CD4-positive, alpha-beta T cell treated with Interleukin-4 for 1 hour (primary cell): ENCODE measurements around the gene INO80E.
"Not testable (repeated sequence)": the region's sequence is repeated elsewhere in the genome, so short reads cannot be mapped to it uniquely, and the experiment has no call there.

Experiments
- DNase-seq, 2 donors: peaks; one replicate each; pipeline ENCODE4 v3.0.0-alpha.2; 2020 to 2022

INO80E gene

DNA sequence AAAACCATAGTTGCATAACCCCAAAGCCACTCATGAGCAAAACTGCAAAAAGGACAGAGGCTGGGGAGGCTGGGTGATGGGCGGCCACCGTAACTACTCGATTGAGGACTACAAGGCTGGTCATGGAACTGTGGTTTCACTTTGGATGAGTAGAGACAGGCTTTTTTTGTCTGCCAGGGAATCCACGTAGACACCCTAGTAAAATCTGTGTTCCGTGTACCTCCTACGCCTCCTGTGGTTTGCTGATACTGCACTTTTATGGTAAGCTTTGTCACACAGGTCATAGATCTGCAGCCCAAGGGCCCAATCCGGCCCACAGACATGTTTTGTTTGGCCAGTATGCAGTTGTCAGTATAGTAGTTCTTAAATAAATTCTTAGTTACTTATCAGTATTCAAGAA, 37.2 kb downstream of the INO80E start:
- no peak for DNase-seq

DNA sequence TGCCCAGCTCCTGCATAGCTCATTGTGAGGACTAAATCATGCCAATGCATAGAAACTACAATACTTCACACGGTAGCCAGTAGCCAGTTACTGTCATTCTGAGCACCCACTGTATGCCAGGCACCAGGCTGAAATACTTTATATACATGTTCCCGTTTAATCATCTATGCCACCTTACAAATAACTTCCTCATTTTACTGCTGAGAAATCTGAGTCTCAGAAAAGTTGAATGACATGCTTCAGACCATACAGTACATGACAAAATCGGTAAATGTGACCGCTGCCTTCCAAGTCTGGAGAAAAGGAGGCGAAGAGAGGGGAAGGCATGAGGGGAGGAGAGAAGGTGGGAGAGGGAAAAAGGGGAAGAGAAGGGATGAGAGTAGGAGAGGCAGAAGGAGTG, 44.2 kb downstream of the INO80E start:
- DNase-seq, result no peak

DNA sequence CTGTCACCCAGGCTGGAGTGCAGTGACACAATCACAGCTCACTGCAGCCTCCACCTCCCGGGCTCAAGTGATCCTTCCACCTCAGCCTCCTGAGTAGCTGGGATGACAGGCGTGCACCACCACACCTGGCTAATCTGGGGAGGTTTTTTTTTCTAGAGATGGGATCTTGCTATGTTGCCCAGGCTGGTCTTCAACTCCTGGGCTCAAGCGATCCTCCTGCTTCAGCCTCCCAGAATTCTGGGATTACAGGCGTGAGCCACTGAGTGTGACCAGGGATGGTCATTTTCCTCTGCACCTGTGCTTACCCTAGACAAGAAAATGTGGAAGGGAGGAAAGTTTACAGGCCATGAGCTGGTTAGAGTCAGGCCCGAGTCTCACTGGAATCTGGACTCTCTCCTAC, 44.6 kb downstream of the INO80E start:
- DNase-seq, result not testable (repeated sequence)

DNA sequence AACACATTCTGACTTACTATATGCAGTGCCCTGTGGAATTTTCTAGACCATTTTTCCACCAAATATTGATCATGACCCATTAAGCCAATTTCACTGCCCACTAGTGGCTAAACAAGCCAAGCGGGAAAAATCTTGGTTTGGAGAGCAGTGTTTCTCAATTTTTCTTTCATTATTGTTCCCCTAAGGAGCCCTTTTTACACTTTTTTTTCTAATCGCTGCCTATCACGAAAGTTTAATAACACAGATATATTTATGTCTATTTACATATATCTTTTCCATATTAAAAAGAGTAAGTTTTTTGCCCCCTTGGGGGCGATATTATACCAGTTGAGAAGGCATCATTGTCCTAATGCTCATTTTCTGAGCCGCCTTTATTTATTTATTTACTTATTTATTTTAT, 45.8 kb downstream of the INO80E start:
- DNase-seq, result peak in 1 of 2 donors; percentile 46

DNA sequence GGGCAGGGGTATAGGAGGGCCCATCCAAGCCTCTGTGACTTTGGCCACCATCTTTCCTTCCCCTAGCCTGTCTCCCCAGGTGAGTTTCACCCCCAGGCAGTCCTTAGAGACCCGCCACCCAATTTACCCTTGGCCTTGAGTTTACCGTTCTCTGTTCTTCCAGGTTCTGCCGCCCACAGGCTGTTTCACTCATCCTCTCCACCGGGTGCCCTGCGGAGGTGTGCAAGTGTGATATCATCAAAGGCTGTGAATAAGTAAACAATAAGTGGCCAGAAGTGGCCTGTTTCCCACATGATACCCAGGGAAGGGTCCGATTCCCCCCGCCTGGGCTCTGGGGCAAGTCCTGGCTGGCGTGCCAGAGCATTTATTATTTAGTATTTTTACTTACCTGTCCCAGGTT, 50.1 kb downstream of the INO80E start:
- no peak for DNase-seq

DNA sequence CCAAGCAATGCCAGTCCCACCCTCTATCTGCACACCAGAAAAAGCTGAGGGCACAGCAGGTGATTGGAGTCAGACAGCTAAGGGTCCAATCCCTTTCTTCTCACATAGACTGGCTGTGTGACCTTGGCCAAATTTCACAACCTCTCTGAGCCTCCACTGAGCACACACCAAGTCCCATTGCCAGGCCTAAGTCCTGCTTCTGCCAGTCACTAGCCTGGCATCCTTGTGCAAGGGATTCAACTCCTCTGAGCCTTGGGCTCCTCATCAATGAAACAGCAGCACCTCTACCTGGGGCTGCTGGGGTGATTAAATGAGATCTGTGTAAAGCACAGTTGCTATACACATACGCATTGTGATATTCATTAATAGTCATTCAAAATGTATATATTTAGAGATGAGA, 50.5 kb downstream of the INO80E start:
- DNase-seq, result no peak

DNA sequence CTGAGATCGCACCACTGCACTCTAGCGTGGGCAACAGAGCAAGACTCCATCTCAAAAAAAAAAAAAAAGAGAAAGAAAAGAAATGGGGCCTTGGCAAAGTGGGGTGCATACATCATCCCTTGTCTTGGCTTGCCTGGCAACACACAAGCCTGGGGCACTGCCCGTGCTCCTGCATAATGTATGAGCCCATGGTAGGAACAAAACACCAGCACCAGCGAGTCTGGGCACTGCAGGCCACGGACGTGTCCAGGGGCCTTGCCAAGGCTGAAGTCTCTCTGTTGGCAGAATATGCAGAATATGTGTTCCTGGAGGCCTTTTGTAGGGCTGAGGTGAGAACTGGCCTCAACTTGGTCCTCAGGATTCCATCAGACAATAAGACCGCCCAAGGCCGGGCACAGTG, 53.8 kb downstream of the INO80E start:
- no peak for DNase-seq

DNA sequence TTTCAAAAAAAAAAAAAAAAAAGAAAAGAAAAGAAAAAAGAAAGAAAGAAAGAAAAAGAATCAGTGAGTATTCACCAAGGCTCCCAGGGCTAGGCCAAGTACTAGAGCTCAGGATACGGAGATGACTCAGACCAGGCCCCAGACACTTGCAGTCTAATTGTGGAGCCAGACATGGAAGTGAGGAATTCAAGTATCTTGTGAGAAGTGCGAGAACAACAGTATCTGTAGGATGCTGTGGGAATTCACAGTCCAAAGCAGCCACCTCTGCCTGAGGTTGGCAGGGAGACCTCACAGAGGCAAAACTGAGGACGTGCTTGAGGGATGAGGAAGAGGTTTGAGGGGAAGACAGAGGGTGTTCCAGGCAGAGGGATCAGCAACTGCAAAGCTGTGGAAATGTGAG, 55.5 kb downstream of the INO80E start:
- no peak for DNase-seq

DNA sequence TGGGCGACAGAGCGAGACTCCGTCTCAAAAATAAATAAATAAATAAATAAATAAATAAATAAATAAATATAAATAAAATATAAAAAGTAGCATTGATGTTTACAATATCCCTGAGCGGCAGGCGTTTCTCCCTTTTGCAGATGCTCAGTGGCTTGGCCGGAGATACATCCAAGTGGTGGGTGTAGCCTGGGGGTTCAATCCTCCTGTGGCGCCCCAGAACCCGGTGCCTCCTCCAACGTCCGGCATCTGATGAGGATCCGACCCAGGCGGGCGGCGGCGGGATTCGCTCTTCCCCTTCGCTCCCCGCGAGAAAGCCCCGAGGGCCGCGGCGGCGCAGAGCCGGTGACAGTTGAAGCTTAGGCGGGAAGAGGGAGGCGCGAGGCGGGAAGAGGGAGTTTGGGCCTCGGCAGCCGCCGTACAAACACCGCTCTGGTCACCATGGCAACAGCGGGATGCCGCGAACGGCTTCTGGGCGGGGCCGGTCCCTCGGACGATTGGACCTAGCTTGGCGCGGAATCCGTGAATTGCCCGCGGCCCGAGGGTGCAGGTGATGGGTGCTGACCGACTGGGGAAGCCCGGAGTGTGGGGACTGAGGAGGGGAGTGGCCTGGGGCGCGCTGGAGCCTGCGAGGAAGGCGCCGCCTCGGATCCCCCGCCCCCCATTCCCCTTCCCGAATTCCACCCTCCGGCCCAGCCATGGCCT, 56.8 kb downstream of the INO80E start:
- DNase-seq, result peak; percentile 88 to 90

DNA sequence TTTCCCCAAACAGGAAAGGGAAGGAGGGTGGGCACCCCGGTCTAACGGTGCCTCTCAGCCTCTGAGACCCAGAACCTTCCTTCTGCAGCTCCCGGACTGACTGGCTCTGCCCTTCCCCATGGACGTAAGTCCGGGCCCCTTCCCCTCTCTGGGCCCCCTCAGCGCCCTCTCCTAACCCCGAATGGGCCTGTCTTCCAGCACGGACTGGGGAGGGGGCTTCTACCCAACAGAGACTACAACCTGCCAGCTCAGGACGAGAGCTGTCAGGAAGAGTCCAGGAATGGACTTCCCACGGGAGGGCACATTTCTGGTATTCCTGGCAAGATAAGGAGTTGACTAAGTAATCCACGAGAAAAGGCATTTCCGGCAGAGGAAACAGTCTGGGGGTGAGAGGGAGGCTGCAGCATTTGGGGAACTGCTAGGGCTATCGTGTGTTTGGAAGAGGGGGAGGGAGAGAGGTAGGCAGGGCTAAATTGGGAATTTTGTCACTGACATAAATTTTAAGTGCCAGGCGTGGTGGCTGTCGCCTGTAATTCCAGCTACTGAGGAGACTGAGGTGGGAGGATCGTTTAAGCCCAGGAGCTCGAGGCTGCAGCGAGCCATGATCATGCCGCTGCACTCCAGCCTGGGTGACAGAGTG, 57.5 kb downstream of the INO80E start:
- no peak for DNase-seq

DNA sequence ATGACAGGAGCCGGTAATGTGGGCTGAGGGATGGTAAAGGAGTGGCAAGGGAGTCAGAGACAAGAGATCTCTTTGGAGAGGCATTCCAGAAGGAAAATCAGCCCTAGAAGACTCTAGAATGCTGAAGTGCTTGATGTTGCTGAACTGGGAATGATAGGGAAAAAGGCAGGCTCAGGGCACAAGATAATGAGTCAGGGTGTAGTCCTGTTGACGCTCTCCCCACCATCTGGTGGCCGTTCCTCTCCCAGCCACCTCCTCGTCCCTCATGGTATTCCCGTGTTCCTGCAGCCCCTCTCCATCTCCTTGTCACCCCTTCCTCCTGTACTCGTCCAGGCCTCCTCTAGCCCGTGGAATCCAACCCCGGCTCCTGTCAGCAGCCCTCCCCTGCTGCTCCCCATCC, 58.4 kb downstream of the INO80E start:
- no peak for DNase-seq

DNA sequence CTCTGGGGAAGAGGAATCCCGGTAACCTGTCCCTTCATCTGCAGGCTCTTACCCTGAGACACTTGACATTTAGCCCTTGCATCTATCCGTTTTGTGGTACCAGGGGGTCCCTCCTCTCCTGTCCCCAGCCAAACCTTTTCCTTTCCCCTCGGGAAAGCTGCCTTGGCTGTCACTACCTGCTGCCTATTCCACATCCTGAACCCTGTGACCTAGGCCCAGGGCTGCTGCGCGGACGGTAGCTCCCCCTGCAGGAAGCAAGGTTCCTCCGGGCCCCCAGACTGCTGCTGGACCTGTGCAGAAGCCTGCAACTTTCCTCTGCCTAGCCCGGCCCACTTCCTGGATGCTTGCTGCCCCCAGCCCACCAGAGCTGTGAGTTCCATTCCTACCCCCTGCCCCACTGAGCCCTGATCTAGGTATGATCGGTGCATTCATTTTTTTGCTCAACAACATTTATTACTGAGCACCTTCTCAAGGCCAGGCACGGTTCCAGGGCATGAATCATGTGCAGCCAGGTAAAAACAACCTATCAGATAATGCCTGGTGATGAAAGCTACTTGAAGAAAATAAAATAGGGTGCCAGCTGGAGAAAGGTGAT, 59.0 kb downstream of the INO80E start:
- DNase-seq, result peak; percentile 46 to 50
